ENCODE results near the gene NUMB.

NUMB gene

GRCh38 chr14:73285979-73286378 is 172.4 kb downstream of the NUMB start:
- DNase-seq = no peak

- DNase-seq = no peak
Observed at GRCh38 chr14:73283608-73284379, 174.6 kb downstream of the NUMB start.

GRCh38 chr14:73280903-73281302 is 177.4 kb downstream of the NUMB start:
- DNase-seq = no peak

- DNase-seq = no peak
Observed at GRCh38 chr14:73277376-73277775, 181.0 kb downstream of the NUMB start.

GRCh38 chr14:73276836-73277235 is 181.5 kb downstream of the NUMB start:
- no peak for DNase-seq

GRCh38 chr14:73273799-73274198 is 184.5 kb downstream of the NUMB start:
- DNase-seq = no peak

- no peak for DNase-seq
Observed at GRCh38 chr14:73272393-73272792, 186.0 kb downstream of the NUMB start.

GRCh38 chr14:73269729-73270531 is 188.4 kb downstream of the NUMB start:
- peak; percentile 22 for DNase-seq

GRCh38 chr14:73267474-73267873 is 190.9 kb downstream of the NUMB start:
- no peak for DNase-seq

GRCh38 chr14:73266317-73266716 is 192.0 kb downstream of the NUMB start:
- DNase-seq = no peak

GRCh38 chr14:73265721-73266046 is 192.7 kb downstream of the NUMB start:
- no peak for DNase-seq

- DNase-seq = no peak
Observed at GRCh38 chr14:73264885-73265720, 193.2 kb downstream of the NUMB start.

- DNase-seq = no peak
Observed at GRCh38 chr14:73264080-73264884, 194.1 kb downstream of the NUMB start.

- DNase-seq = no peak
Observed at GRCh38 chr14:73263606-73264005, 194.7 kb downstream of the NUMB start.

- no peak for DNase-seq
Observed at GRCh38 chr14:73262427-73263183, 195.7 kb downstream of the NUMB start.

- DNase-seq = no peak
Observed at GRCh38 chr14:73261520-73262426, 196.6 kb downstream of the NUMB start.

GRCh38 chr14:73261075-73261474 is 197.3 kb downstream of the NUMB start:
- DNase-seq = no peak

GRCh38 chr14:73260574-73260973 is 197.8 kb downstream of the NUMB start:
- DNase-seq = no peak

- DNase-seq = no peak
Observed at GRCh38 chr14:73259837-73260236, 198.5 kb downstream of the NUMB start.

- no peak for DNase-seq
Observed at GRCh38 chr14:73258845-73259611, 199.3 kb downstream of the NUMB start.
